ENCODE results near the gene CTSS. TPM values are rescaled to one million over a fixed set of nuclear protein-coding genes. Genes with fewer than 3 reads are reported as not detected.

CTSS gene
- total and polyA plus RNA-seq, 2 donors (not counting 3 experiments of a cell fraction or from before 2014, with no cell fraction given) = 4.0 to 11.1 TPM

DNA sequence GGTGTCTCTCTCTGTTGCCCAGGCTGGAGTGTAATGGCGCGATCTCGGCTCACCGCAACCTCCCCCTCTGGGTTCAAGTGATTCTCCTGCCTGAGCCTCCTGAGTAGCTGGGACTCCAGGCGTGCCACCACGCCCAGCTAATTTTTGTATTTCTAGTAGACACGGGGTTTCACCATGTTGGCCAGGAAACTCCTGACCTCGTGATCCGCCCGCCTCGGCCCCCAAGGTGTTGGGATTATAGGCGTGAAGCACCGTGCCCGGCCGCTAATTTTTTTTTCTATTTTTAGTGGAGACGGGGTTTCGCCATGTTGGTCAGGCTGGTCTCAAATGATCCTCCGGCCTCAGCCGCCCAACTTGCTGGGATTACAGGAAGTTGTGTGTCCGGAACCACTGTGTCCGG lies 45.5 kb downstream of the CTSS start:
- TF ChIP-seq GATA2 (IDR thresholded peaks at IDR 0.05; ENCODE audit: insufficient read depth, insufficient read length, low read depth, low read length) (no peak), MYC (IDR thresholded peaks at IDR 0.05; ENCODE audit: low read depth, low read length) (no peak), POLR2AphosphoS5 (IDR thresholded peaks at IDR 0.05; ENCODE audit: insufficient read depth, low read depth, low read length) (no peak), POLR2A (IDR thresholded peaks at IDR 0.05; ENCODE audit: low read depth, low read length) (no peak)
- TF ChIP-seq, protein P1, sequence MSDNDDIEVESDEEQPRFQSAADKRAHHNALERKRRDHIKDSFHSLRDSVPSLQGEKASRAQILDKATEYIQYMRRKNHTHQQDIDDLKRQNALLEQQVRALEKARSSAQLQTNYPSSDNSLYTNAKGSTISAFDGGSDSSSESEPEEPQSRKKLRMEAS (IDR thresholded peaks at IDR 0.05; ENCODE audit: insufficient read depth, insufficient read length) = no peak
- TF ChIP-seq, protein P2, sequence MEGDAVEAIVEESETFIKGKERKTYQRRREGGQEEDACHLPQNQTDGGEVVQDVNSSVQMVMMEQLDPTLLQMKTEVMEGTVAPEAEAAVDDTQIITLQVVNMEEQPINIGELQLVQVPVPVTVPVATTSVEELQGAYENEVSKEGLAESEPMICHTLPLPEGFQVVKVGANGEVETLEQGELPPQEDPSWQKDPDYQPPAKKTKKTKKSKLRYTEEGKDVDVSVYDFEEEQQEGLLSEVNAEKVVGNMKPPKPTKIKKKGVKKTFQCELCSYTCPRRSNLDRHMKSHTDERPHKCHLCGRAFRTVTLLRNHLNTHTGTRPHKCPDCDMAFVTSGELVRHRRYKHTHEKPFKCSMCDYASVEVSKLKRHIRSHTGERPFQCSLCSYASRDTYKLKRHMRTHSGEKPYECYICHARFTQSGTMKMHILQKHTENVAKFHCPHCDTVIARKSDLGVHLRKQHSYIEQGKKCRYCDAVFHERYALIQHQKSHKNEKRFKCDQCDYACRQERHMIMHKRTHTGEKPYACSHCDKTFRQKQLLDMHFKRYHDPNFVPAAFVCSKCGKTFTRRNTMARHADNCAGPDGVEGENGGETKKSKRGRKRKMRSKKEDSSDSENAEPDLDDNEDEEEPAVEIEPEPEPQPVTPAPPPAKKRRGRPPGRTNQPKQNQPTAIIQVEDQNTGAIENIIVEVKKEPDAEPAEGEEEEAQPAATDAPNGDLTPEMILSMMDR (IDR thresholded peaks at IDR 0.05; ENCODE audit: extremely low read depth in 1 of 2, insufficient read depth in 1 of 2, low read depth in 1 of 2, low read length in 2 of 2) = no peak
- intact Hi-C loops (cut with micrococcal nuclease) = no loop called here
- BruUV-seq (replicated peaks) = no TSS peak

More for the DNA sequence above, 45.5 kb downstream of the CTSS start:
- Histone ChIP-seq H3K9ac (replicated peaks; ENCODE audit: extremely low read depth, insufficient read depth, low read length) (no peak overlapping the region), H4K20me1 (replicated peaks; ENCODE audit: control insufficient read depth, extremely low read depth, insufficient read depth, low read length) (no peaks in the 10 kb centered on the region), H2AFZ (ENCODE audit: low read depth, low read length) (no peak overlapping the region), H3K79me2 (ENCODE audit: control insufficient read depth, insufficient read depth, low read length) (no peaks in the 10 kb centered on the region), H3K27me3 (ENCODE audit: control insufficient read depth in 2 of 2, insufficient read depth in 2 of 2, low read length in 2 of 2) (no peaks in the 10 kb centered on the region), H3K9me3 (replicated peaks; ENCODE audit: control insufficient read depth, insufficient read depth, low read length) (no peaks in the 10 kb centered on the region), H3K4me2 (ENCODE audit: insufficient read depth, low read length) (no peak overlapping the region), H3K4me1 (ENCODE audit: control insufficient read depth, extremely low read depth, insufficient read depth, low read length) (no peaks in the 10 kb centered on the region), H3K36me3 (ENCODE audit: control insufficient read depth in 2 of 2, extremely low read depth in 1 of 2, insufficient read depth in 2 of 2, low read length in 2 of 2) (no peaks in the 10 kb centered on the region), H3K27ac (ENCODE audit: insufficient read depth, low read depth, low read length) (no peak overlapping the region), H3K9me1 (replicated peaks; ENCODE audit: control insufficient read depth, extremely low read depth, insufficient read depth, low read length) (no peaks in the 10 kb centered on the region), H3K4me3 (replicated peaks in 1 of 3; ENCODE audit: insufficient read depth in 1 of 3, low read depth in 1 of 3, low read length in 3 of 3) (no peak overlapping the region)
- POLR2A ChIA-PET = no interaction called here
- dilution Hi-C loops (cut with MboI; ENCODE audit: extremely low pct_ligation_motif_present, low sequenced_read_pairs) = no loop called here
- no peak for FAIRE-seq
- DNase-seq (ENCODE audit: low read depth, low spot score) = no peak
- CTCF ChIA-PET = no interaction called here

Measured in endothelial cell of umbilical vein (primary cell).